DND-41 (cell line): ENCODE measurements around the gene CPED1.

Experiments used
- EZH2 ChIP-seq: IDR thresholded peaks from 3 replicates; pipeline ENCODE4 v1.6.1; 2012; ENCODE audit warnings: borderline replicate concordance, low read depth, mild to moderate bottlenecking, moderate library complexity, low read length, inconsistent platforms; ENCODE audit not compliant: severe bottlenecking
- TF ChIP-seq, protein P1 (sequence below): IDR thresholded peaks from 2 replicates; pipeline ENCODE4 v1.5.1; 2012; ENCODE audit warnings: borderline replicate concordance, low read length, moderate library complexity, mild to moderate bottlenecking; ENCODE audit not compliant: poor library complexity, severe bottlenecking; ENCODE audit errors: extremely low read depth

GRCh38 chr7:121113288-121113687 is 124.8 kb downstream of the CPED1 start:
- TF ChIP-seq, protein P1, sequence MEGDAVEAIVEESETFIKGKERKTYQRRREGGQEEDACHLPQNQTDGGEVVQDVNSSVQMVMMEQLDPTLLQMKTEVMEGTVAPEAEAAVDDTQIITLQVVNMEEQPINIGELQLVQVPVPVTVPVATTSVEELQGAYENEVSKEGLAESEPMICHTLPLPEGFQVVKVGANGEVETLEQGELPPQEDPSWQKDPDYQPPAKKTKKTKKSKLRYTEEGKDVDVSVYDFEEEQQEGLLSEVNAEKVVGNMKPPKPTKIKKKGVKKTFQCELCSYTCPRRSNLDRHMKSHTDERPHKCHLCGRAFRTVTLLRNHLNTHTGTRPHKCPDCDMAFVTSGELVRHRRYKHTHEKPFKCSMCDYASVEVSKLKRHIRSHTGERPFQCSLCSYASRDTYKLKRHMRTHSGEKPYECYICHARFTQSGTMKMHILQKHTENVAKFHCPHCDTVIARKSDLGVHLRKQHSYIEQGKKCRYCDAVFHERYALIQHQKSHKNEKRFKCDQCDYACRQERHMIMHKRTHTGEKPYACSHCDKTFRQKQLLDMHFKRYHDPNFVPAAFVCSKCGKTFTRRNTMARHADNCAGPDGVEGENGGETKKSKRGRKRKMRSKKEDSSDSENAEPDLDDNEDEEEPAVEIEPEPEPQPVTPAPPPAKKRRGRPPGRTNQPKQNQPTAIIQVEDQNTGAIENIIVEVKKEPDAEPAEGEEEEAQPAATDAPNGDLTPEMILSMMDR, result no peak
- no peak for TF ChIP-seq EZH2
